Peyer's patch (tissue), 4 donors: ENCODE data around the gene CIAO2B. TPM values are rescaled to one million over a fixed set of nuclear protein-coding genes. Genes with fewer than 3 reads are reported as not detected.

Experiments
- DNase-seq, 3 donors: peaks; one replicate each; pipeline ENCODE4 v3.0.0-alpha.2; 2017 to 2019
- H3K27ac ChIP-seq, 4 donors: fragments of 200-600 bp; sonication (generic); one replicate each; pipeline ENCODE4 v1.5.1; 2016 to 2019
- H3K27me3 ChIP-seq, 2 donors: fragments of 200-600 bp; sonication (generic); one replicate each; pipeline ENCODE4 v1.5.1; 2019
- H3K36me3 ChIP-seq, 3 donors: fragments of 200-600 bp; sonication (generic); one replicate each; pipeline ENCODE4 v1.5.1; 2016 to 2019
- H3K4me1 ChIP-seq, 4 donors: fragments of 200-600 bp; sonication (generic); one replicate each; pipeline ENCODE4 v1.5.1; 2016 to 2019
- H3K4me3 ChIP-seq, 4 donors: fragments of 200-600 bp; sonication (generic); 1 replicate in 3 of 4; 2 replicates in 1 of 4; pipeline ENCODE4 v1.5.1; 2016 to 2019; ENCODE audit warnings: mild to moderate bottlenecking in 1 of 4
- H3K9me3 ChIP-seq, 4 donors: fragments of 200-600 bp; sonication (generic); one replicate each; pipeline ENCODE4 v1.5.1; 2016 to 2019; ENCODE audit warnings: mild to moderate bottlenecking in 1 of 4
- POLR2A ChIP-seq, 2 donors: fragments of 450-650 bp; IDR thresholded peaks; one replicate each; pipeline ENCODE4 v1.5.1; 2017; ENCODE audit warnings: antibody characterized with exemption in 2 of 2, mild to moderate bottlenecking in 2 of 2, moderate library complexity in 2 of 2
- total RNA-seq, 4 donors: library from RNA; depleted of rRNA; stranded (reverse); fragments of >200 nt; gene quantifications; one replicate each; pipeline ENCODE4 v1.1.0, GENCODE V29; 2016
- TF ChIP-seq, protein P1 (sequence below), 6 experiments: fragments of 450-650 bp in 4 of 6; fragments of 200-600 bp in 2 of 6; sonication (generic) in 1 of 6; IDR thresholded peaks; one replicate each; pipeline ENCODE4 v1.5.1; 2017 to 2019; ENCODE audit warnings: antibody characterized with exemption in 6 of 6, mild to moderate bottlenecking in 3 of 6, moderate library complexity in 1 of 6

The CIAO2B gene
- total RNA-seq, 4 donors from 2014 or later = 28.1 to 72.7 (median 55.2) TPM

DNA sequence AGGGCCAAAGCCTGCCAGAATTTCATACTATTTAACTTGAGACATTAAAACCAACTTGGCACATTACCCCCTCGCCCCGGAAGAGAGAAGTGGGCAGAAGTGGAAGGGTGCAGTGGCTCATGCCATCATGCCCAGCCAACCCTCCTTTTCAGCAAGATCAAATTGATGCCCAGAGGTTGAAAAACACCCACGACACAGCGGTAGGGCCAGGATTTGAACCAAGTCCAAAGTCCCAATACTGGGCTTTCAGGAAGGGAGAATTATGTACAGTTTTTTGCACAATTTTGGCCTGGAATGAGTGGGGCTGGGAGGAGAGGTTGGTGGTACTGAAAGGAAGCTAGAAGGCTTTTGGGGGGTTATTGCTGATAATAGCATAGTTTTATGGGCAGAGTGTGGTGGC is 42.8 kb downstream of the CIAO2B start:
- Histone ChIP-seq H3K4me1 (peaks cover 3 to 11% (median 4%) of the 10 kb centered on the region in 4 donors), H3K9me3 (no peaks in the 10 kb centered on the region), H3K27me3 (no peaks in the 10 kb centered on the region), H3K4me3 (no peak overlapping the region), H3K36me3 (peaks cover 0 to 5% (median 0%) of the 10 kb centered on the region in 3 donors), H3K27ac (no peak overlapping the region)
- no peak for TF ChIP-seq POLR2A (IDR thresholded peaks at IDR 0.05)
- TF ChIP-seq, protein P1, sequence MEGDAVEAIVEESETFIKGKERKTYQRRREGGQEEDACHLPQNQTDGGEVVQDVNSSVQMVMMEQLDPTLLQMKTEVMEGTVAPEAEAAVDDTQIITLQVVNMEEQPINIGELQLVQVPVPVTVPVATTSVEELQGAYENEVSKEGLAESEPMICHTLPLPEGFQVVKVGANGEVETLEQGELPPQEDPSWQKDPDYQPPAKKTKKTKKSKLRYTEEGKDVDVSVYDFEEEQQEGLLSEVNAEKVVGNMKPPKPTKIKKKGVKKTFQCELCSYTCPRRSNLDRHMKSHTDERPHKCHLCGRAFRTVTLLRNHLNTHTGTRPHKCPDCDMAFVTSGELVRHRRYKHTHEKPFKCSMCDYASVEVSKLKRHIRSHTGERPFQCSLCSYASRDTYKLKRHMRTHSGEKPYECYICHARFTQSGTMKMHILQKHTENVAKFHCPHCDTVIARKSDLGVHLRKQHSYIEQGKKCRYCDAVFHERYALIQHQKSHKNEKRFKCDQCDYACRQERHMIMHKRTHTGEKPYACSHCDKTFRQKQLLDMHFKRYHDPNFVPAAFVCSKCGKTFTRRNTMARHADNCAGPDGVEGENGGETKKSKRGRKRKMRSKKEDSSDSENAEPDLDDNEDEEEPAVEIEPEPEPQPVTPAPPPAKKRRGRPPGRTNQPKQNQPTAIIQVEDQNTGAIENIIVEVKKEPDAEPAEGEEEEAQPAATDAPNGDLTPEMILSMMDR (IDR thresholded peaks at IDR 0.05) = no peak
- DNase-seq = no peak

DNA sequence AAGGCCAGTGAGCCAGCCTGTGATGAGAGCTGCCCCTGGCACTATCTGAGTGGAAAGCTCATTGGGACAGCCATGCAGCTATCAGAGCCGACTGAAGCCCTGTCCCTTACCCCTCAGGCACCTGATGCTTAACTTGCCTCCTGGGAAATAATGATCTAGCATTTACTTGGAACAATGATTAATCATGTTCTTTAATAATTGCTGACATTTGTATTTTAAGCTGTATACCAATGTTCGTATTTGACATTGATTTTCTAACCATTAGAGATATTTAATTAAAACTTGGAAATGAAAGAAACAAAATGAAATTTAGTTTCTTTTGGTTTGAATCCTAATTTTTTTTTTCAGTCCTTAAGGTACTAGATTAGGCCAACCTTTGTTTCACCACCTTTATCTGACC is 43.4 kb downstream of the CIAO2B start:
- H3K4me1 ChIP-seq = peaks cover 0 to 6% (median 3%) of the 10 kb centered on the region in 4 donors
- H3K9me3 ChIP-seq = no peaks in the 10 kb centered on the region
- no peak overlapping the region for H3K27ac ChIP-seq
- no peaks in the 10 kb centered on the region for H3K27me3 ChIP-seq
- no peak for DNase-seq
- H3K4me3 ChIP-seq = no peak overlapping the region
- TF ChIP-seq POLR2A (IDR thresholded peaks at IDR 0.05) = no peak
- TF ChIP-seq, protein P1 (IDR thresholded peaks at IDR 0.05) = no peak
- H3K36me3 ChIP-seq = peaks cover 0 to 11% (median 0%) of the 10 kb centered on the region in 3 donors

- H3K27me3 ChIP-seq = no peaks in the 10 kb centered on the region
- H3K27ac ChIP-seq = no peak overlapping the region
- TF ChIP-seq, protein P1 (IDR thresholded peaks at IDR 0.05) = no peak
- TF ChIP-seq POLR2A (IDR thresholded peaks at IDR 0.05) = no peak
- H3K36me3 ChIP-seq = peaks cover 0 to 23% (median 0%) of the 10 kb centered on the region in 3 donors
- no peak overlapping the region for H3K4me3 ChIP-seq
- H3K4me1 ChIP-seq = no peaks in the 10 kb centered on the region
- no peaks in the 10 kb centered on the region for H3K9me3 ChIP-seq
- DNase-seq = no peak
Measured at GRCh38 chr16:66889622-66890021, 44.6 kb downstream of the CIAO2B start.

DNA sequence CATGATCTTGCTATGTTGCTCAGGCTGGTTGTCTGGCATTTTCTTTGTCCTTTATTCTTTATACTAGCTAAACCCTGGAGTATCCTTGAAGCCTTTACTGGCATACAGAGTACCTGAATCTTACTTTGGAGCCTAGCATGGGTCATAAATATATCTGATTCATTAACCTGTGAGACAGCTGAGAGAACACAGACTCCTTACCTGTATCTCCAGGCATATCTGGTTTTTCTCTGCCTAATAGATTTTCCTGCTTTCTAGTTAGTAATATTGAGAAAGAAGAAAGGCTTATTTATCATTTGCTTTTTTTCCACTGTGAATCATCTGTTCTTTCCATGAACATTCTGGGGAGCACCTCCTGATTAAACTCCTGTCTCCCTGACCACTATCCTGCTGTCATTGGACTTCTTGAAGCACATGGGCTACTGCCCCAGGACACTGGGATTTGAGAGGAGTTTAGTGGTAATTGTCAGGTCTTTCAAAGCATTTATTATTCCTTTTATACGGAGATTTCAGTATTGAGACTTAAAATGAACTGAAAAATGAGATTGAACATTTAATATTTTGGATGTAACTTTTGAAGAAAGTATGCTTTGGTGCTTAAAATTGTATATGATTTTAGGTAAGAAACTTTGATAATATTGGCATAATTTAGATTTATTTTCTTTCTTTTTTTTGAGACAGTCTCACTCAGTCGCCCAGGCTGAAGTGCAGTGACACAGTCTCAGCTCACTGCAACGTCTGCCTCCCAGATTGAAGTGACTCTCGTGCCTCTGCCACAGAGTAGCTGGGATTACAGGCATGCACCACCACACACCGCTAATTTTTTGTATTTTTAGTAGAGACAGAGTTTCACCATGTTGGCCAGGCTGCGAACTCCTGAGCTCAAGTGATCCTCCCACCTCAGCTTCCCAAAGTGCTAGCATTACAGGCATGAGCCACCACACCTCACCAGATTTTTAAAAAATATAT is 45.3 kb downstream of the CIAO2B start:
- H3K27me3 ChIP-seq = no peaks in the 10 kb centered on the region
- no peak overlapping the region for H3K4me3 ChIP-seq
- no peak overlapping the region for H3K27ac ChIP-seq
- H3K36me3 ChIP-seq = peaks cover 0 to 30% (median 0%) of the 10 kb centered on the region in 3 donors
- no peaks in the 10 kb centered on the region for H3K4me1 ChIP-seq
- no peaks in the 10 kb centered on the region for H3K9me3 ChIP-seq
- TF ChIP-seq POLR2A (IDR thresholded peaks at IDR 0.05) = no peak
- TF ChIP-seq, protein P1 (IDR thresholded peaks at IDR 0.05) = no peak
- no peak for DNase-seq

DNA sequence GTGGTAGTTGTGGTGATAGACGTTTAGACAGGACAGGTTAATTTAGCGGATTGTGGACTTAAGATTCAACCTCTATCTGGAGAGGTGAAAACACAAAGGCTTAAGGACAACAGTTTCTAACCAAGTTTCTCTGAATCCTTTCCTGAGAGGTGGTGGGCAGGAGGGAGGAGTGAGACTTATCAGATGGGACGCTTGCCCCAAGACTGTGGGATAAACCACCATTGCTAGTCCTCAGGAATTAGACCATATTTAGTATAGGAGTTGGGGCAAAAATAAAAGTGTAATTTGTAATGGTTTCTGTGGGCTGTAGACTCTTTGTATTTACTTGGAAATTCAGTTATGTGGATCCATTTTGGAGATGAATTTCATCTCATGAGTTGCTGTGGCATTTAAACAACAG is 47.3 kb downstream of the CIAO2B start:
- DNase-seq = no peak
- TF ChIP-seq POLR2A (IDR thresholded peaks at IDR 0.05) = no peak
- TF ChIP-seq, protein P1 (IDR thresholded peaks at IDR 0.05) = no peak
- no peaks in the 10 kb centered on the region for H3K9me3 ChIP-seq
- H3K4me1 ChIP-seq = no peaks in the 10 kb centered on the region
- no peaks in the 10 kb centered on the region for H3K27me3 ChIP-seq
- no peak overlapping the region for H3K27ac ChIP-seq
- peaks cover 0 to 35% (median 0%) of the 10 kb centered on the region in 3 donors for H3K36me3 ChIP-seq
- H3K4me3 ChIP-seq = no peak overlapping the region
